Measurements from ENCODE around the gene NXPH1.

The NXPH1 gene

GRCh38 chr7:8408871-8409270, 24.5 kb upstream of the NXPH1 start:
- no peaks in the 10 kb centered on the region for H3K36me3 ChIP-seq (ENCODE audit: low read depth)
- no peak for TF ChIP-seq CTCF (IDR thresholded peaks at IDR 0.05; ENCODE audit: poor library complexity, severe bottlenecking)
- no peaks in the 10 kb centered on the region for H3K4me1 ChIP-seq (ENCODE audit: insufficient read depth, poor library complexity, severe bottlenecking)
- DNase-seq (ENCODE audit: low spot score) (no peak), ATAC-seq (ENCODE audit: low read depth) (no peak)
- H3K27ac ChIP-seq (ENCODE audit: poor library complexity, severe bottlenecking), result no peak overlapping the region
- H3K4me3 ChIP-seq (ENCODE audit: severe bottlenecking), result no peak overlapping the region
- H3K9me3 ChIP-seq (ENCODE audit: severe bottlenecking), result no peaks in the 10 kb centered on the region
- no peaks in the 10 kb centered on the region for H3K27me3 ChIP-seq (ENCODE audit: insufficient read depth, poor library complexity, severe bottlenecking)

- TF ChIP-seq CTCF (IDR thresholded peaks at IDR 0.05; ENCODE audit: poor library complexity, severe bottlenecking), result no peak
- Histone ChIP-seq H3K9me3 (ENCODE audit: severe bottlenecking) (no peaks in the 10 kb centered on the region), H3K4me1 (ENCODE audit: insufficient read depth, poor library complexity, severe bottlenecking) (no peaks in the 10 kb centered on the region), H3K36me3 (ENCODE audit: low read depth) (no peaks in the 10 kb centered on the region), H3K4me3 (ENCODE audit: severe bottlenecking) (no peak overlapping the region), H3K27ac (ENCODE audit: poor library complexity, severe bottlenecking) (no peak overlapping the region), H3K27me3 (ENCODE audit: insufficient read depth, poor library complexity, severe bottlenecking) (no peaks in the 10 kb centered on the region)
- DNase-seq (ENCODE audit: low spot score) (no peak), ATAC-seq (ENCODE audit: low read depth) (no peak)
These were observed 22.3 kb upstream of the NXPH1 start for GRCh38 chr7:8411103-8411502.

GRCh38 chr7:8413600-8413999, 19.8 kb upstream of the NXPH1 start:
- Histone ChIP-seq H3K9me3 (ENCODE audit: severe bottlenecking) (no peaks in the 10 kb centered on the region), H3K4me3 (ENCODE audit: severe bottlenecking) (no peak overlapping the region), H3K36me3 (ENCODE audit: low read depth) (no peaks in the 10 kb centered on the region), H3K27ac (ENCODE audit: poor library complexity, severe bottlenecking) (no peak overlapping the region), H3K27me3 (ENCODE audit: insufficient read depth, poor library complexity, severe bottlenecking) (no peaks in the 10 kb centered on the region), H3K4me1 (ENCODE audit: insufficient read depth, poor library complexity, severe bottlenecking) (no peaks in the 10 kb centered on the region)
- no peak for TF ChIP-seq CTCF (IDR thresholded peaks at IDR 0.05; ENCODE audit: poor library complexity, severe bottlenecking)
- no peak for ATAC-seq (ENCODE audit: low read depth)
- DNase-seq (ENCODE audit: low spot score), result no peak

- no peaks in the 10 kb centered on the region for H3K9me3 ChIP-seq (ENCODE audit: severe bottlenecking)
- H3K27me3 ChIP-seq (ENCODE audit: insufficient read depth, poor library complexity, severe bottlenecking), result no peaks in the 10 kb centered on the region
- ATAC-seq (ENCODE audit: low read depth) (peak; percentile 84), DNase-seq (ENCODE audit: low spot score) (no peak)
- H3K36me3 ChIP-seq (ENCODE audit: low read depth), result no peaks in the 10 kb centered on the region
- no peak overlapping the region for H3K27ac ChIP-seq (ENCODE audit: poor library complexity, severe bottlenecking)
- no peak overlapping the region for H3K4me3 ChIP-seq (ENCODE audit: severe bottlenecking)
- peak; percentile 81 for TF ChIP-seq CTCF (IDR thresholded peaks at IDR 0.05; ENCODE audit: poor library complexity, severe bottlenecking)
- no peaks in the 10 kb centered on the region for H3K4me1 ChIP-seq (ENCODE audit: insufficient read depth, poor library complexity, severe bottlenecking)
These were observed 14.7 kb upstream of the NXPH1 start for GRCh38 chr7:8418629-8419245.

- no peak overlapping the region for H3K4me3 ChIP-seq (ENCODE audit: severe bottlenecking)
- DNase-seq (ENCODE audit: low spot score) (no peak), ATAC-seq (ENCODE audit: low read depth) (no peak)
- H3K27ac ChIP-seq (ENCODE audit: poor library complexity, severe bottlenecking), result no peak overlapping the region
- no peaks in the 10 kb centered on the region for H3K27me3 ChIP-seq (ENCODE audit: insufficient read depth, poor library complexity, severe bottlenecking)
- no peaks in the 10 kb centered on the region for H3K36me3 ChIP-seq (ENCODE audit: low read depth)
- H3K4me1 ChIP-seq (ENCODE audit: insufficient read depth, poor library complexity, severe bottlenecking), result no peaks in the 10 kb centered on the region
- no peaks in the 10 kb centered on the region for H3K9me3 ChIP-seq (ENCODE audit: severe bottlenecking)
- no peak for TF ChIP-seq CTCF (IDR thresholded peaks at IDR 0.05; ENCODE audit: poor library complexity, severe bottlenecking)
These were observed 11.2 kb upstream of the NXPH1 start for GRCh38 chr7:8422177-8422576.
